OCI-LY1 (cell line): ENCODE measurements around the gene SLC10A4.

ENCODE experiments used
- EZH2 ChIP-seq: fragments of 200-600 bp; sonication (generic), shearing (Covaris generic); IDR thresholded peaks from 2 replicates; pipeline ENCODE4 v1.8.0; 2017; ENCODE audit warnings: borderline replicate concordance, mixed run types, mild to moderate bottlenecking, antibody characterized with exemption, low read length, moderate library complexity, mixed read lengths
- TF ChIP-seq, protein P1 (sequence below): fragments of 200-600 bp; sonication (generic), shearing (Covaris generic); IDR thresholded peaks from 2 replicates; pipeline ENCODE4 v1.5.1; 2017; ENCODE audit warnings: mild to moderate bottlenecking, antibody characterized with exemption, low read length, moderate library complexity, mixed read lengths

DNA sequence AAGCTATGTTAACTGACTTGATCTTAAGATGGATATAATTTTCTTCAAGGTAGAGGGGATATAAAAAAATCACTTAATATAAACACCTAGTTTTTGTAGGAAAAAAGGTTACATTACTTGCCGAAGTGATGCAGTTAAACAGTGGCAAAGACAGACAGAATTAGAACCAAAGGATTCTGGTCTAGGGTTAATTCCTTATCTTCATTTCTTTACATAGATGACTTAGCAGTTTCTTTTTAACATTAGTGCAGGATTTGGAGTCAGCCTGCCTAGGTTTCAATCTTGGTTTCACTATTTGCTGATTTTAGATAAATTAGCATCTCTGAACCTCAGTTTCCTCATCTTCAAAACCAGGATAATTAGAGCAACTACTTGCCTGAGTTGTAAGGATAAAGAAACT lies 21.2 kb downstream of the SLC10A4 start:
- TF ChIP-seq, protein P1, sequence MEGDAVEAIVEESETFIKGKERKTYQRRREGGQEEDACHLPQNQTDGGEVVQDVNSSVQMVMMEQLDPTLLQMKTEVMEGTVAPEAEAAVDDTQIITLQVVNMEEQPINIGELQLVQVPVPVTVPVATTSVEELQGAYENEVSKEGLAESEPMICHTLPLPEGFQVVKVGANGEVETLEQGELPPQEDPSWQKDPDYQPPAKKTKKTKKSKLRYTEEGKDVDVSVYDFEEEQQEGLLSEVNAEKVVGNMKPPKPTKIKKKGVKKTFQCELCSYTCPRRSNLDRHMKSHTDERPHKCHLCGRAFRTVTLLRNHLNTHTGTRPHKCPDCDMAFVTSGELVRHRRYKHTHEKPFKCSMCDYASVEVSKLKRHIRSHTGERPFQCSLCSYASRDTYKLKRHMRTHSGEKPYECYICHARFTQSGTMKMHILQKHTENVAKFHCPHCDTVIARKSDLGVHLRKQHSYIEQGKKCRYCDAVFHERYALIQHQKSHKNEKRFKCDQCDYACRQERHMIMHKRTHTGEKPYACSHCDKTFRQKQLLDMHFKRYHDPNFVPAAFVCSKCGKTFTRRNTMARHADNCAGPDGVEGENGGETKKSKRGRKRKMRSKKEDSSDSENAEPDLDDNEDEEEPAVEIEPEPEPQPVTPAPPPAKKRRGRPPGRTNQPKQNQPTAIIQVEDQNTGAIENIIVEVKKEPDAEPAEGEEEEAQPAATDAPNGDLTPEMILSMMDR = no peak
- no peak for TF ChIP-seq EZH2
